CMK (cell line): ENCODE results near the gene ZCCHC9.
"Not testable (repeated sequence)": the region's sequence is repeated elsewhere in the genome, so short reads cannot be mapped to it uniquely, and the experiment has no call there.

Experiments used
- DNase-seq: peaks from one replicate; pipeline ENCODE4 v3.0.0-alpha.2; 2010; ENCODE audit warnings: low read depth

ZCCHC9 gene

GRCh38 chr5:81301271-81302015 is at the start of gene ZCCHC9:
Gene ZCCHC9, plus strand, starts transcription at chr5:81301587. Its CDS starts 3,171 bp downstream, at chr5:81304758.
- peak; percentile 73 for DNase-seq

GRCh38 chr5:81251922-81252321 is 49.5 kb upstream of the ZCCHC9 start:
- no peak for DNase-seq

- no peak for DNase-seq
These were observed 48.5 kb upstream of the ZCCHC9 start for GRCh38 chr5:81252904-81253303.

- no peak for DNase-seq
These were observed 47.5 kb upstream of the ZCCHC9 start for GRCh38 chr5:81253875-81254274.

GRCh38 chr5:81254886-81255559 is 46.4 kb upstream of the ZCCHC9 start:
- DNase-seq, result no peak

- no peak for DNase-seq
These were observed 44.6 kb upstream of the ZCCHC9 start for GRCh38 chr5:81256766-81257165.

- DNase-seq, result not testable (repeated sequence)
These were observed 38.6 kb upstream of the ZCCHC9 start for GRCh38 chr5:81262796-81263195.

- DNase-seq, result no peak
These were observed 36.3 kb upstream of the ZCCHC9 start for GRCh38 chr5:81265101-81265500.

GRCh38 chr5:81268521-81269196 is 32.7 kb upstream of the ZCCHC9 start:
- DNase-seq, result no peak

GRCh38 chr5:81269751-81270393 is 31.5 kb upstream of the ZCCHC9 start:
- DNase-seq, result no peak

- DNase-seq, result not testable (repeated sequence)
These were observed 30.9 kb upstream of the ZCCHC9 start for GRCh38 chr5:81270394-81271027.

- no peak for DNase-seq
These were observed 17.4 kb upstream of the ZCCHC9 start for GRCh38 chr5:81283976-81284375.

- DNase-seq, result no peak
These were observed 15.2 kb upstream of the ZCCHC9 start for GRCh38 chr5:81286059-81286617.

GRCh38 chr5:81288021-81288433 is 13.4 kb upstream of the ZCCHC9 start:
- DNase-seq, result no peak

- DNase-seq, result no peak
These were observed 11.2 kb upstream of the ZCCHC9 start for GRCh38 chr5:81290146-81290545.

GRCh38 chr5:81292130-81292529 is 9.3 kb upstream of the ZCCHC9 start:
- no peak for DNase-seq

- not testable (repeated sequence) for DNase-seq
These were observed 7.4 kb upstream of the ZCCHC9 start for GRCh38 chr5:81294021-81294420.

- DNase-seq, result no peak
These were observed 3.9 kb upstream of the ZCCHC9 start for GRCh38 chr5:81297531-81297930.

GRCh38 chr5:81300921-81301270 is 491 bp upstream of the ZCCHC9 start:
- no peak for DNase-seq

- no peak for DNase-seq
These were observed 1.2 kb downstream of the ZCCHC9 start for GRCh38 chr5:81302596-81302995.

GRCh38 chr5:81303563-81303962 is 2.2 kb downstream of the ZCCHC9 start:
- DNase-seq, result no peak

- no peak for DNase-seq
These were observed 4.4 kb downstream of the ZCCHC9 start for GRCh38 chr5:81305785-81306184.
